GM18517 (cell line): ENCODE data around the gene CCDC148.
"Not testable (repeated sequence)": the region's sequence is repeated elsewhere in the genome, so short reads cannot be mapped to it uniquely, and the experiment has no call there.

Source experiments
- ATAC-seq: cut with Tn5 transposase; IDR thresholded peaks from one replicate; pipeline ENCODE4 v1.9.1; 2021; ENCODE audit warnings: mild to moderate bottlenecking, moderate library complexity; ENCODE audit not compliant: unreplicated experiment

Gene CCDC148

GRCh38 chr2:158366342-158366741, 90.2 kb downstream of the CCDC148 start:
- no peak for ATAC-seq

- no peak for ATAC-seq
Observed at GRCh38 chr2:158359846-158360245, 96.7 kb downstream of the CCDC148 start.

- ATAC-seq = no peak
Observed at GRCh38 chr2:158357699-158358098, 98.9 kb downstream of the CCDC148 start.

GRCh38 chr2:158357122-158357521, 99.4 kb downstream of the CCDC148 start:
- ATAC-seq = no peak

GRCh38 chr2:158351466-158351816, 105.1 kb downstream of the CCDC148 start:
- ATAC-seq = not testable (repeated sequence)

GRCh38 chr2:158350751-158351465, 105.6 kb downstream of the CCDC148 start:
- ATAC-seq = not testable (repeated sequence)

GRCh38 chr2:158346032-158346431, 110.5 kb downstream of the CCDC148 start:
- no peak for ATAC-seq

GRCh38 chr2:158339513-158339912, 117.0 kb downstream of the CCDC148 start:
- no peak for ATAC-seq

- ATAC-seq = no peak
Observed at GRCh38 chr2:158337018-158337417, 119.5 kb downstream of the CCDC148 start.

- ATAC-seq = not testable (repeated sequence)
Observed at GRCh38 chr2:158331799-158332198, 124.8 kb downstream of the CCDC148 start.

GRCh38 chr2:158325782-158326340, 130.7 kb downstream of the CCDC148 start:
- ATAC-seq = no peak

GRCh38 chr2:158325031-158325781, 131.3 kb downstream of the CCDC148 start:
- no peak for ATAC-seq

GRCh38 chr2:158323381-158323780, 133.2 kb downstream of the CCDC148 start:
- ATAC-seq = no peak

GRCh38 chr2:158321264-158321663, 135.3 kb downstream of the CCDC148 start:
- no peak for ATAC-seq

- no peak for ATAC-seq
Observed at GRCh38 chr2:158319269-158319668, 137.3 kb downstream of the CCDC148 start.

- ATAC-seq = peak; percentile 64
Observed at GRCh38 chr2:158317642-158318041, 138.9 kb downstream of the CCDC148 start.

GRCh38 chr2:158315803-158316414, 140.6 kb downstream of the CCDC148 start:
- ATAC-seq = peak; percentile 61

GRCh38 chr2:158315000-158315399, 141.6 kb downstream of the CCDC148 start:
- ATAC-seq = no peak

GRCh38 chr2:158313734-158314133, 142.8 kb downstream of the CCDC148 start:
- no peak for ATAC-seq

GRCh38 chr2:158312981-158313380, 143.6 kb downstream of the CCDC148 start:
- ATAC-seq = no peak

GRCh38 chr2:158310407-158310806, 146.1 kb downstream of the CCDC148 start:
- not testable (repeated sequence) for ATAC-seq

- ATAC-seq = no peak
Observed at GRCh38 chr2:158305501-158305900, 151.1 kb downstream of the CCDC148 start.
